IPS-15b (cell line): Measurements from ENCODE around the gene ADCY10.
"Not testable (repeated sequence)": the region's sequence is repeated elsewhere in the genome, so short reads cannot be mapped to it uniquely, and the experiment has no call there.

Experiments
- H3K27me3 ChIP-seq: one replicate; pipeline ENCODE4 v1.6.1; 2013; ENCODE audit warnings: low read length; ENCODE audit not compliant: control insufficient read depth, insufficient read depth
- H3K36me3 ChIP-seq: one replicate; pipeline ENCODE4 v1.6.1; 2013; ENCODE audit warnings: low read length; ENCODE audit not compliant: control insufficient read depth, insufficient read depth
- H3K4me1 ChIP-seq: one replicate; pipeline ENCODE4 v1.6.1; 2013; ENCODE audit warnings: mild to moderate bottlenecking, low read length; ENCODE audit not compliant: control insufficient read depth, insufficient read depth
- H3K4me3 ChIP-seq: one replicate; pipeline ENCODE4 v1.5.1; 2013; ENCODE audit warnings: low read depth, low read length
- H3K9ac ChIP-seq: one replicate; pipeline ENCODE4 v1.6.1; 2013; ENCODE audit warnings: low read depth, mild to moderate bottlenecking, low read length
- H3K9me3 ChIP-seq: one replicate; pipeline ENCODE4 v1.6.1; 2013; ENCODE audit warnings: mild to moderate bottlenecking, low read length; ENCODE audit not compliant: control insufficient read depth, insufficient read depth

ADCY10 gene

DNA sequence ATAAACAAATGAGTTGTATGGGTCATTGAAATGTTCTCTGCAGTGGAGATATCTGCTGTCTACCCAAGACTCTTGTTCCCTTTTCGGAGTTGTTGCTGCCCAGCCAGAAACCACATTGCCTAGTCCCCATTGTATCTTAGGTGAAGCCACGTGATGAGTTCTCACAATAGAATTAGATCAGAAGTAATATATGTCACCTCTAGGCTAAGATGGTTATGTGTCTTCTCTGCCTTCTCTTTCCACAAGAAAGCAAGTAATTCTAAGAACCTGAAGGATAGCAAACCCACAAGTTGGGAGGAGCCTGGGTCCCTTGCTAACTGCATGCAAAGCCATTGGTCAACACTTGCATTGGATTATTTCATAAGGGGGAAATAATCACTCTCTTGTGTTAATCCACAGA, 76.6 kb downstream of the ADCY10 start:
- Histone ChIP-seq H3K36me3 (no peaks in the 10 kb centered on the region), H3K27me3 (no peaks in the 10 kb centered on the region), H3K4me1 (no peaks in the 10 kb centered on the region), H3K9me3 (no peaks in the 10 kb centered on the region), H3K9ac (no peak overlapping the region), H3K4me3 (no peak overlapping the region)

DNA sequence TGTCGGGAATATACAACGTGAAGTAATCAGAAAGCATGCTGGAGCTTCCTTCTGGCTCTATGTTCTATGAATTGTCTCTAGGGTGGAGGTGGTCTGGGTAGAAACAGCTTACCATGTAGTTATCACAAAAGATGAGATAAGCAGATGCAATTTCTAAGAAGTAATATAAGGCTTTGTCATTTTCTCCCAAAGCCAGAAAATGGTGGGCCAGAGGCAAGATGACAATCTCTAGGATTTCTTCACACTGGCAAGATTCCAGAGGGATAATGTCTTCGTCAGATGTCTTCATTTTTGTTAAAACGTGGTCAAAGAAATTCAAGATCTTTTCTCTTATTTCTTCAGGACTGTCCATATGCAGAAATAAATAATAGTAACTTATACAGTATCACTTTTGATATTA, 77.7 kb downstream of the ADCY10 start:
- Histone ChIP-seq H3K4me3 (no peak overlapping the region), H3K27me3 (no peaks in the 10 kb centered on the region), H3K9ac (no peak overlapping the region), H3K9me3 (no peaks in the 10 kb centered on the region), H3K4me1 (no peaks in the 10 kb centered on the region), H3K36me3 (no peaks in the 10 kb centered on the region)

GRCh38 chr1:167833904-167834303, 80.0 kb downstream of the ADCY10 start:
- Histone ChIP-seq H3K9me3 (no peaks in the 10 kb centered on the region), H3K36me3 (no peaks in the 10 kb centered on the region), H3K27me3 (no peaks in the 10 kb centered on the region), H3K4me1 (peaks cover 7% of the 10 kb centered on the region), H3K9ac (no peak overlapping the region), H3K4me3 (no peak overlapping the region)

DNA sequence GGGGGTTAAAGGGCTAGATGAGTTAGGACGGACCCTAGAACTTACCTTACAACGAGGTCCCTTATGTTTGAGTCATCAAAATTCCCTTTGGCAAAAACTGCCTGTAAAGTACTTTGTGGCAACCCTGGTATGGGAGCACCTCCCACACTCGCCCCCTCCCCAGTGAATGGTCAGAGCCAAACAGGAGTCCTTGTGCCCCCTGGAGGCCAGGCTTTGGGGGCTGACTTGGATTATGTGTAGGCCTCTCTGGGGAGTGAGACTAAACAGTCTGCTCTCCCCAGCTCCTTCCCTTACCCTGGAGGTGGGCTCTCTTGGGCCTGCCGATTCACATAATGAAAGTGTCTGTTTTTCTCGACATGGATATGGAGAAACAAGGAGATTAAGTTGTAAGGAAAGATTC, 81.2 kb downstream of the ADCY10 start:
- Histone ChIP-seq H3K9me3 (no peaks in the 10 kb centered on the region), H3K4me3 (no peak overlapping the region), H3K9ac (no peak overlapping the region), H3K36me3 (no peaks in the 10 kb centered on the region), H3K4me1 (peaks cover 7% of the 10 kb centered on the region), H3K27me3 (no peaks in the 10 kb centered on the region)

- H3K36me3 ChIP-seq, H3K4me3 ChIP-seq, H3K27me3 ChIP-seq, H3K9ac ChIP-seq, H3K4me1 ChIP-seq, H3K9me3 ChIP-seq: not testable (repeated sequence)
These were observed 83.3 kb downstream of the ADCY10 start for GRCh38 chr1:167830668-167831067.

DNA sequence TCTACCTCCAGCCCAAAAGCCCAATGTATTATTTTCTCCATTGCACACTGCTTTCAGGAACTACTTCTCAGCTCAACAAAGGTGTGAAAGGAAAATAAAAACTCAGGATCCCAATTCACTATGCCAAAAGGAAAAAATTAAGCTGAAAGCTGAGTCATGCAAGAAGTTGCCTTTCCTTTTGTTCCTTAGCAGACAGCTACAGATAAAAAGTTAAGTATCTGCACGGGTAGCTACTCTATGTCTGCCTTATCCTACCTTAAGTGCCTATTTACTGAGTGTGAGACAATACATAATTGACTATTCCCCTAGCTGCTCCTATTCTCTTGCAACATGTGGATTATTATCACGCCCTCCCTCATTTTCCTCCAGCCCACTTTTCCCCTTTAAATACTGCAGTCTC, 84.1 kb downstream of the ADCY10 start:
- peaks cover 7% of the 10 kb centered on the region for H3K4me1 ChIP-seq
- H3K27me3 ChIP-seq = no peaks in the 10 kb centered on the region
- H3K9ac ChIP-seq = no peak overlapping the region
- H3K36me3 ChIP-seq = no peaks in the 10 kb centered on the region
- H3K9me3 ChIP-seq = no peaks in the 10 kb centered on the region
- no peak overlapping the region for H3K4me3 ChIP-seq

- Histone ChIP-seq H3K9me3 (no peaks in the 10 kb centered on the region), H3K4me1 (peaks cover 8% of the 10 kb centered on the region), H3K9ac (no peak overlapping the region), H3K27me3 (no peaks in the 10 kb centered on the region), H3K4me3 (no peak overlapping the region), H3K36me3 (no peaks in the 10 kb centered on the region)
These were observed 87.8 kb downstream of the ADCY10 start for GRCh38 chr1:167826127-167826526.

DNA sequence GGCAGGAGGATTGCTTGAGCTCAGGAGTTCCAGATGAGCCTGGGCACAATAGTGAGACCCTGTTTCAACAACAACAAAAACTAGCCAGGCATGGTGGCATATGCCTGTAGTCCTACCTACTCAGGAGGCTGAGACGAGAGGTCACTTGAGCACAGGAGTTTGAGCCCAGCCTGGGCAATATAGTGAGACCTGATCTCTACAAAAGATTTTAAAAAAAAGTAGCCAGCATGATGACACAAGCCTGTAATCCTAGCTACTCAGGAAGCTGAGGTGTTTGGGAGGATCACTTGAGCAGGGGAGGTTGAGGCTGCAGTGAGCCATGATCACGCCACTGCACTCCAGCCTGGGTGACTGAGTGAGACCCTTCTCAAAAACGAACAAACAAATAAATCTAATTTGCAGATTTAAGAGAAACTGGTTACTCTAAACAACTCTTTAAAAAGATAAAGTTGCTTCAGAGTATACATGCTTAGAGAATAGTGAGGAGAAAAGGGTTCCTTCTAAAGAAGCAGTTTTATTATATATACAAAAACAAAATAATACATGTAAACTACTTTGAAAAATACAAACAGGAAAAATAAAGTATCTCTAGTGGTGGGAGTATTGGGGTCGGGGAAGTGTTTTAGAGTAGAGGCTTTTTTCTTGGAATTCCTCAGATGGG, 88.4 kb downstream of the ADCY10 start:
- no peaks in the 10 kb centered on the region for H3K27me3 ChIP-seq
- H3K4me3 ChIP-seq = no peak overlapping the region
- no peaks in the 10 kb centered on the region for H3K9me3 ChIP-seq
- no peaks in the 10 kb centered on the region for H3K36me3 ChIP-seq
- H3K4me1 ChIP-seq = peaks cover 14% of the 10 kb centered on the region
- H3K9ac ChIP-seq = no peak overlapping the region

DNA sequence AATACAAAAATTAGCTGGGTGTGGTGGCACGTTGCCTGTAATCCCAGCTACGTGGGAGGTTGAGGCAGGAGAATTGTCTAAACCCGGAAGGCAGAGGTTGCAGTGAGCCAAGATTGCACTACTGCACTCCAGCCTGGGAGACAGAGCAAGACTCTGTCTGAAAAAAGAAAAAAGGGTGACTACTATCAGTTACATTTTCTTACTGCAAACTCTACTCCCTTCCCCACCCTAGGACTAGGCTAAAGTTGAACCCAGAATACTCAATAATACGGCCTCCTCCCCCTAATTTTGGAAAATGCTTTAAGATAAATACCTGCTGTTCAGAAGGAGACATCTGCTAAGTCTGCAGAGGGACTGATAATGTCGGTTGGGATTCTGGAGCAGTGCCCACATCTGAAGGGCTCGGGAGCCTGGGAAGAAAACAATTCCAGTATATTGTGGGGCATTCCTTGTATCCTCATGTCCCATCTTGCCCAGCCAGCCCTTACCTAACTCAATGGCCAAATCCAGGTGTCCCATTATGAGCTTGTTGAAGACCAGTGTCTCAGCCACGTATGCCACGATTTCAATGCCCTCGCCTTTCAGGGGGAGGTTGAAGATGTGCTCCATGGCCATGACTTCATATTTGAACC, 89.7 kb downstream of the ADCY10 start:
- H3K4me1 ChIP-seq = peaks cover 7% of the 10 kb centered on the region
- H3K36me3 ChIP-seq = no peaks in the 10 kb centered on the region
- H3K9ac ChIP-seq = no peak overlapping the region
- H3K9me3 ChIP-seq = no peaks in the 10 kb centered on the region
- no peaks in the 10 kb centered on the region for H3K27me3 ChIP-seq
- no peak overlapping the region for H3K4me3 ChIP-seq

DNA sequence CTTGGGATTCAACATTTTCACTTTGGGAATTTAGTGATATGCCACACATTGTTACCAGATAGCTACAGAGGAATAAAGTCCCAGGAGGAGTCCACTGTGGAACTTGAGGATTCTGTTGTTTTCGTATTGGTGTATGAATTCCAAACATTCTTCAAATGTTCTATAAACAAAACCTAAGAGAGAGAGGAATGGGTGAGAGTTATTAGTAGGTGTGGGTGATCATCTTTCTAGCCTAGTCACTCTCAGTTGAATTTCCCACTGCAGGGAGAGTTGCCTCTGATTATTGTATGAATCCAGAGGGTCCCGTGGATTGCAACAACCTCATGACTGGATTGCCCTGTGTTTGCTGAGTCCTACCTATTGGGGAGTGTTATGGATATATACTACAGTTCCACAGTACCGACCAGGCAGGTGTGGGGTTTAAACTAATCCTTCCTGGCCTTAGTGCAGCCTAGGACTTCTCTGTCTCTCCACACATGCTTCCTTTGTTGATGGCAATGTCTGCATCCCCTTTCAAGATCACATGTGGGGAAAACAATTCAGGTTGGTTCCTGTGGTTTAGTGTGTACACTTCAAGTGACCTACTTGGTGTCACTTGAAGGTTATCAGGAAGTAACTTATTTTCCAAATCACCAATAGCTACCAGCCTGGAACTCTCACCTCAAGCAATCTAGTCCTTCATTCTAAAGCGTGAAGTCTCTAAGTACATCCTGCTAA, 91.8 kb downstream of the ADCY10 start:
- Histone ChIP-seq H3K27me3 (no peaks in the 10 kb centered on the region), H3K36me3 (no peaks in the 10 kb centered on the region), H3K9ac (no peak overlapping the region), H3K9me3 (no peaks in the 10 kb centered on the region), H3K4me1 (peaks cover 7% of the 10 kb centered on the region), H3K4me3 (no peak overlapping the region)

DNA sequence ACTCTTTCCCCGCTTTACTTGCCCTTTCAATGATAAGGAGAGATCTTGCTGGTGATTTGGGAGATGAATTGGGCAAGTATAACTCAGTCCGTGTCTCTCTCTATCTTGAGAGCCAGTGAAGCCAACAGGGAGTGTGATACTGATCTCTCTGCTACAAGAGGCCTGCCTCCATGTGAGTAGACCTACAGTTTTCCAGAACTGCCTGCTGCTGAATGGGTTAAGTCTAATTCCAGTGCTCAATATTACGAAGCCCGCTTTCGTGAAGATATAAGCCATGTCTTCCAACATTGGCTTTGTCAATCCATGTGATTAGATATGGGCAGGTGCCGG, 92.6 kb downstream of the ADCY10 start:
- Histone ChIP-seq H3K4me1 (peaks cover 7% of the 10 kb centered on the region), H3K36me3 (no peaks in the 10 kb centered on the region), H3K9ac (no peak overlapping the region), H3K9me3 (no peaks in the 10 kb centered on the region), H3K4me3 (no peak overlapping the region), H3K27me3 (no peaks in the 10 kb centered on the region)

DNA sequence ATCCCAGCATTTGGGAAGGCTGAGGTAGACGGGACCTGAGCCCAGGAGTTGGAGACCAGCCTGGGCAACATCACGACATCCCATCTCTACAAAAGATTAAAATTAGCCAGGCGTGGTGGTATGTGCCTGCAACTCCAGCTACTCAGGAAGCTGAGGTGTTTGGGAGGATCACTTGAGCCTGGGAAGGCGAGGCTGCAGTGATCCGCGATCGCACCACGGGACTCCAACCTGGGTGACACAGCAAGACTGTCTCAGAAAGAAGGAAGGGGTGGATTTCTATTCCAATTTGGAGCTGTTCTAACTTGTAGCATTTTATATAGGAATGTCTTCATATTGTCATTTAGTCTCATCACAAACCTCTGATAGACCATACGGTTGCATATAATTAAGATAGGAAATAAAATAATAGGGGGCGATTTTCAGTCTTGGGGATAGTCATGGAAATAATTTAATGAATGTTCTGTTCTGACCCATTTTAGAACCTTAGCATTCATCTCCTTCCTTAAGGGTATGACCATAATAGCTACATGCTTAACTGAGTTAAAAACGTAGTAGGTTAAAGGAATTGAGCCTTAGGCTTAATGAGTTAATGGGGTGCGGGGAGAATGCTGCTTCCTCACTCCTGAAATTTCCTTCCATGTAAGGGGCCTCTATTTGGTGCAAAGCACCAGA, 93.1 kb downstream of the ADCY10 start:
- Histone ChIP-seq H3K4me3 (no peak overlapping the region), H3K27me3 (no peaks in the 10 kb centered on the region), H3K36me3 (no peaks in the 10 kb centered on the region), H3K9ac (no peak overlapping the region), H3K9me3 (no peaks in the 10 kb centered on the region), H3K4me1 (peaks cover 7% of the 10 kb centered on the region)
